ENCODE results near the gene CAMKK2.
"Not testable (repeated sequence)": the region's sequence is repeated elsewhere in the genome, so short reads cannot be mapped to it uniquely, and the experiment has no call there.

The CAMKK2 gene

DNA sequence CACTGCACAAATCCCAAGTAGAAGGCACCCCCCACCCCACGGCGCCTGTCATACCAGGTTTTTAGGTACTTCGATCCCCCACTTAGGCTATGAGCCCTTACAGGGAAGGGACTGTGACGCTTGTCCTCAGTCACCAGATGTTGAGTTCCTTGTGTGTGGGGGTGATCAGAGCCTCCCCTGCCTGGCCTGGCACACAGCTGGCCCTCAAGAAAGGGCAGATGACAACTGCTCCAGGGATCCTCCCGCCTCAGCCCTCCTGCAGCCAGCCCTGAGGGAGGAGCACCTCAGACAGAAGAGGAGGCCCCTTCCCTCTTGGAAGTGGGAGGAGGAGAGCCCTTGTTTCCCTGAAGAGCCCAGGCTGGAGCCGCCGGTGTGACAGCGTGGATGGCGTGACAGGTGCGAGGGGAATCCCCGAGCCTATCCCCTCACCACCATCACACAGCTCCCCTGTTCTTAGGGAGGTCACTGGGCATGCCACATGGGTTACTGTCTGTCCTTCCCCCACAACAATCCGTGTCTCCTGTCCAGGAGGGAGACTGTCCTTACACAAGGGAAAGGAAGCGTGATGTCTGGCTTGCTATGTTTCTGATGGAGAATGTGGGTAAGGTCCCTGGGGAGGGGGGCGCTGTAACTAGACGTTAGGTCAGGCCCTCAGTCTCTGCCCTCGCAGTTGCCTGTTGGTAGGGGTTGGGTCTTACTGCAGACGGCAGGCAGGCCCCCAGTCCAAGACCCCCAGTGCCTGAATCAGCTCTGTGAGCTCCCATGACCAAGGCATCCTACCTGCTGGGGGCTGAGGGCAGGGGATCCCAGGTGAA is 55.1 kb downstream of the CAMKK2 start:
- DNase-seq, result no peak

DNA sequence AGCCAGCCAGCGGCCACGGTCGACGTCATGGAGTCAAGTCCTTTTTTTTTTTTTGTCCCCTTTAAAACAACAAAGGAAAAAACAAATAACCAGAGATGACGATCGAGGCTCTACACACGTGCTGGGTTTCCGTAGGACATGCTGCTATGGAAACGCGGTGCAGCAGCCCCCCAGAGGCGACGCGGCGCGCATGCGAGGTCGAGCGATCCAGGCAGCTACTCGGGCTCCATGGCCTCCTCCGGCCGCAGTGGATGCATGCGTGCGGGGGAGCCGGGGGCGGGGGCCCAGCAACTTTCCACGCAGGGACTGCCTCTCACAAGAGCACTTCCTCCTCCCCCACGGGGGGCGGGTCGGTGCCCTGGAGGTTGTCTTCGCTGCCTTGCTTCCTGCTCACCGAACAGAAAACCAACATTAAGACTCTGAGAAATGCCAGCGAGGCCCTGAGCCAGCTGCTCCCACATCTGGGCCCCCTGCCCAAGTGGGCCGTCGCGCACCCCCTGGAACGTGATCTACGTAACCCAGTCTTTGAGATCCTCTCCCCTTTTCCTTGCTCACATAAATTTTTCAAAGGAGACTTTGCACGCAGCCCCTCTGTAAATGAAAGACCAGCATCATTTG is 55.9 kb downstream of the CAMKK2 start:
- DNase-seq, result no peak

DNA sequence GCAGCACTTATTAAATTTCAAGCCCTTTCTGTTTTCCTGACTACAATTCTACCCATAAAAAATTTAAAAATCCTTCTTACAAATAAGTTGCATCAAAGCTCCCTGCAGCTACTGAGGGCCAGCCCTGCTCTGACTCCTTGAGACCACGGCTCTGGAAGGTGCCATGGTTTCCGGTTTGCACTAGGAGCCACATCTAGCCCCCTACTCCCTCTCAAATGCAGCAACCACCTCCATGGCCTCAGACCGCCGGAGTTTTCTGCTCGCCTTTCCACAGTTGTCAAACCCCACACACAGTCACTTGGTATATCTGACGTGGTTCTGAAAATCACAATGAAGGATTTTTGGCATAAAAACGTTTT is 56.5 kb downstream of the CAMKK2 start:
- no peak for DNase-seq

DNA sequence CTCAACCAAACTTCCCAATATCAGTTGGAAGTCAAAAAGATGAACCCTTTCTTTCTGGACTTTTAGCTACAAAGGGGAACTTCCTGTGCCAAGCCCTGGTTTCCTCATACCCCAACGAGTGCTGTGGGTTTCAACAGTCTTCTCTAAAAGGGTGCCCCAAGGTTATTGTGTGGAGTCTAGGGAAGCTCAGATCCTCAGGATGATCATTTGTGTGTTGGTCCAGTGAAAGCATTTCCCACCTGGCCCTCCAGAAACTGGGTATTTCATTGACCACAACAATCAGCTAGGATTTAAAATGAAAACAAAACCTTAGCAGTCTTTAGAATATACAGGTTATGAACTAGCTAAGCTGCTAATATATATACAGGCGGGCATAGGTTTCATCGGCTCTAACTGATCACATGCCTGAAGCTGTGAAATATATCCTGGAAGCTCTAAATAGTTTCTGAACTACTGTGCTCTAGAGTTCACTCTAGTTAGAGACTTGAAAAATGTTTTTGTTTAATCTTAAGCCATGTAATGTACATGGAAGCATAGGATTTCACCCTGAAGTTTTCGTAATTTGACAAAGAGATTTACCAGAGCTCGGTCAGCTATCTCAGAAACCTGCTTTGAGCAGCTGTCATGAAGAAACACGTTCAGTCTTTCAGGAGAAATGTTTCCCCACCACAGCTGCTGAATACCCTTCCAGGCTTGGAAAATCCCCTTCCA is 57.0 kb downstream of the CAMKK2 start:
- no peak for DNase-seq

DNA sequence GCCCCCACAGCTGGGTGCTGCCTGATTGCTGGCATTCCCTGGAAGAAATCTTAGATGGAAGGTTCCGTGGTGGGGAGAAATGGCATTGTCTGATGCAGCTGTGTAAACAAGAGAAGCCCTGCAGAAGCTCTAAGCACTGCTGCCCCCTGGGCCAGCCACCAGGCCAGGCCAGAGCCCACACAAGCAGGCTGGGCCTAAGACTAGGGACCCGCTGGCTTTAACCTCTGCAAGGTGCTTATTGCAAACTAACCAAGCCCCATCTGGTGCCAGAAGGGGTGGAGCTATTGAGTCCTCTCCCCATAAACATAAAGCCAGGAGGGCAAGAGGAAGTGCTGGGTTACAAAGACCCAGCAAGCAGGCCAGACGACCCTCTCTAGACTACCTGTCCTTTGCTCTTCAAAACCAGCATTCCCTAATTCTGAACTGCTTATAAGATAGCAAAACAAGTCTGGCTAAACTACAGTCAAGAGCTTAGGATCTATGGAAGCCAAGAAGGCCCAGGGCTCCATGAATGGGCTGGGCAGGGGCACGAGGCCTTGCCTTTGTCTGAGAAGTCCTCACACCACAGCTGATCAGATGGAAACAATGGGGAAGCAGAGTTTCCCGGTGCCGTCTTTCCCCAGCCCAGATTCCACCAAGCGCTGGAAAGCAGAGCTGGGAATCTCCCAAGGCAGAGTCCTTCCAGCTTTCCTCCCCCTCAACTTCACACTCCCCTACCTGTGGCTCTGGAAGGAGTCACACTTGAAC is 57.7 kb downstream of the CAMKK2 start:
- no peak for DNase-seq

DNA sequence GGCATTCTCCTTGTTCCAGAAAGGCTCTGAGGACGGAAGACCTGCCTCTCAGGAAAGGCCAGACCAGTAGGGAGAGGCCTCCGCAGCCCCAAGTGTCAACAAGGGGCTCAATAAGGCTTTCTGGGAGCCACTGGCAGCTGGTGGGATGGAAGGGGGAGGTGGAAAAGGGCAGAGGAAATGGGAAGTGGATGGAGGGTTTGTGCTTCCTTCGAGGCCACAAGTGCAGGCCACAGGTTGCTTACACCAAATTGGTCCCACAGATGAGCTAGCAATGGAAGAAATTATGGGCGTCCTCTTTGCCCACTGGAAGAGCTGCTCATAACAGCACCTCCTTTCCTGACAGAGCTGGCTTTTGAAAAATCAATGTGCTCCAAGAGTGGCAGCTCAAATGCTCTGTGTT is 58.4 kb downstream of the CAMKK2 start:
- DNase-seq, result no peak

DNA sequence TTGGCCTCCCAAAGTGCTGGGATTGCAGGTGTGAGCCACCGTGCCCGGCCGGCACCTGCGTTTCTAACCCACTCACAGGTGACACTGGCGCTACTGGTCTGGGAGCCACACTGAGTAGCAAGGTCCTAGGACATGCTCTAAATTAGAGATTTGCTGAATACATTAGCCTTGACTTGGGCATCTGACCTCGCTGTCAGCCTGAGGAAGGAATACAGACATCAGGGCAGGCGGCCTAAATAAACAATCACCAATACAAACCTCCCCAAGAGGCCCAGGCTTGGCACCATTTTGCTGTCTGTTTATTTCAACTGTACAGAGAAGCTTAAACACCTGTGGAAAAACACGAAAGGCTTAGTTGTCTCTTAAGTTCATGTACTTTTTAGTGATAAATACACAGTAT is 59.1 kb downstream of the CAMKK2 start:
- DNase-seq, result no peak

DNA sequence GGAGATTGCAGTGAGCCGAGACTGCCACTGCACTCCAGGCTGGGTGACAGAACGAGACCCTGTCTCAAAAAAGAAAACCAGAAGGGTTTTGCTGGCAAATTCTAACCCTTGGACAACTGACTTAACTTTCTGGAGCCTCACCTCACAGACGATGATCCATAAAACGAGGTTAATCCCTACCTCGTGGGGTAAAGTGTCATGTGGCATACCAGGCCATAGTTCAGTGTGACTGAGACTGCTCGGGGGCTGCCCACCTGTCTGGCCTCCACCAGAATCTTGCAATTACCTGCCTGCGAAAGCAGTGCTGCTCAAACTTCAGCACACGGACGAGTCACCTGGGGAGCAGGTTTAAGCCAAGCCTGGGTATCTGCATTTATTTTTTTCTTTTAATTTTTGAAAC is 59.7 kb downstream of the CAMKK2 start:
- DNase-seq, result no peak

DNA sequence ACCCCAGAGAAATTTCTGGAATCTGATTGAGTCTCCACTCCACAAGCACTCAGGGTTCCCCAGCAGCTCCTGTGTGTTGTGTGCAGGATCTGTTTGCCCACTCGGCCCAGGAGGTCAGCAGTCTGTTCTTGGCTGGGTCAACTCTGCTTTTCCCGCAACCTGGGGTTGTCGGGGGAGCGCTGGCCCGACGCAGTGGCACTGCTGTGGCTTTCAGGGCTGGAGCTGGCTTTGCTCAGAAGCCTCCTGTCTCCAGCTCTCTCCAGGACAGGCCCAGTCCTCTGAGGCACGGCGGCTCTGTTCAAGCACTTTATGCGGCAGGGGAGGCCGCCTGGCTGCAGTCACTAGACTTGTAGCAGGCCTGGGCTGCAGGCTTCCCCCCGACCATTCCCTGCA is 62.9 kb downstream of the CAMKK2 start:
- DNase-seq, result no peak

DNA sequence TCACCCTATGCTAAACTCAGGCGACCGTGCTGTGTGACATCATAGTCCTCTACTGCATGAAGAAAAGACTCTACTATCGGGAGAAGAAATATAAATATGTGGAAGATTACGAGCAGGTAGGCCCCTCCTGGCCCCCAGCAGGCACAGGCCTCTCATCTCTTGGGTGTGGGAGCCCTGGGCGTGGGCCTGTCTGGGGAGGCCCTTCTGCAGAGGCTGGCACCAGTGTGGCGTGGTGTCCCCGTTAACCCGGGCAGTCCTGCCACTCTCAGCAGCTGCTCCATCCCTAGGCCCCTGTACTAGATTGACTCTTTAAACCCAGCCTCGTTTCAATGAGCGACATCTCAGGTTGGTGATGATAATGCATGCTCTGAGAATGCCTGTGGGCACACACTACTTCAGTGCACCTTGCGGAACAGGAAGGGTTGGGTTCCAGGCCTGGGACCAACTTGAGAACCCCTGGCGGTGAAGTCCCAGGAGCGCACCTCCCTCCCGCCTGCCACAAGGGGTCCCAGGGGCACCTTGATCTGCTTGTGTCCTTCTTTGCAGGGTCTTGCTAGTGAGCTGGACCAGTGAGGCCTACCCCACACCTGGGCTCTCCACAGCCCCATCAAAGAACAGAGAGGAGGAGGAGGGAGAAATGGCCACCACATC is 63.4 kb downstream of the CAMKK2 start:
- no peak for DNase-seq

DNA sequence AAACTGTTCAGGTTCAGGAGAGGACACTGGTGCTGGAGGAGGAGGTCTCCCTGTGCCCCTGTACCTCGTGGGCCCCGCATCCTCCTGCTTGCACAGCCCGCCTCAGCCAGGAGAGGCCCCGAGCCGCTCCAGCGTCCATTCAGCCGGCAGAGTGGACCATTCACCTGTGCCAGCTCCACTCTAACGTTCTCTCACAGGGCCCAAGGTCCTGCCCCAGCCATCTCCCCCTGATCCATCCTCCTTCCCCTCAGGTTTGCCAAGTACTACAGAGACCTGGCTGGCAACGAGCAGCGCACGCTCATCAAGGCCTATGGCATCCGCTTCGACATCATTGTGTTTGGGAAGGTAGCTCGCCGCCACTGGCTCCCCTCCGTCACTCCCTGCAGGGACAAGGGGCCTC is 64.3 kb downstream of the CAMKK2 start:
- DNase-seq, result no peak

DNA sequence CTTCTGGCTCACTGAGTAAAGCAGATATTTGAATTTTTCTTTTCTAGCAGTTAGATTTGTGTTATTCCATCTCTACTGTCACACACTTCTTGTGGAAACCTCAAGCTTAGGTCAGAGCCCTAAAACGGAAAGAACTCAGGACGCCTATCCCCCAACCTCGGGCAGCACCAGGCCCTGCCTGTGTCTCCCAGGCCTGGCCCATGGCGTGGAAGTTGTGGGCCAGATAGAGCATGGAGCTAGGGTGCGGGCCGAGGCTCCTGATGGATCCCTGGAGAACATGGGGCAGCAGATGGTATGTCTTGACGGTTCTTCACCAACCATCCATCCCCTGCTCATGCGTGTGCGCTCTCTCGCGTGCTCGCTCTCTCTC is 66.0 kb downstream of the CAMKK2 start:
- DNase-seq, result no peak

DNA sequence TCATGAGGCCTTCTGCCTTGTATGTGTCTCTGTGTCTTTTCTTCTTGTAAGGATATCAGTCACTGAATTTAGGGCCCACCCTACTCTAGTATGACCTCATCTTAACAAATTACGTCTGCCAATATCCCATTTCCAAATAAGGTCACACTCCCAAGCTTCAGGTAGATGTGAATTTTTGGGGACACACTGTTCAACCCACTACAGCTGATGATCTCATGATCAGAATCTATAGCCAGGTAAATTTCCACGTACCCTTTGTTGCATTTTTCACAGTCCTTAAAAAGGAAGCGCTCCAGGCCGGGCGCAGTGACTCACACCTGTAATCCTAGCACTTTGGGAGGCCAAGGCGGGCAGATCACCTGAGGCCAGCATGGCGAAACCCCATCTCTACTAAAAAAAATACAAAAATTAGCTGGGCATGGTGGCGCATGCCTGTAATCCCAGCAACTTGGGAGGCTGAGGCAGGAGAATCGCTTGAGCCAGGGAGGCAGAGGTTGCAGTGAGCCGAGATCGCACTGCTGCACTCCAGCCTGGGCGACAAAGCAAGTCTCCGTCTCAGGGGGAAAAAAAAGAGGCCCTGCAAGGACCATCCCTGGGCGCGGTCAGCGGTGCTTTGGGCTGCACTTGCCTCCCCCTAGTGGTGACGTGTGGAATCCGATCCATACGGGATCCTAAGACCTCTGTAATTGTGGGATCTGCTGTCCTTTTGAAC is 66.5 kb downstream of the CAMKK2 start:
- DNase-seq, result peak; percentile 77

DNA sequence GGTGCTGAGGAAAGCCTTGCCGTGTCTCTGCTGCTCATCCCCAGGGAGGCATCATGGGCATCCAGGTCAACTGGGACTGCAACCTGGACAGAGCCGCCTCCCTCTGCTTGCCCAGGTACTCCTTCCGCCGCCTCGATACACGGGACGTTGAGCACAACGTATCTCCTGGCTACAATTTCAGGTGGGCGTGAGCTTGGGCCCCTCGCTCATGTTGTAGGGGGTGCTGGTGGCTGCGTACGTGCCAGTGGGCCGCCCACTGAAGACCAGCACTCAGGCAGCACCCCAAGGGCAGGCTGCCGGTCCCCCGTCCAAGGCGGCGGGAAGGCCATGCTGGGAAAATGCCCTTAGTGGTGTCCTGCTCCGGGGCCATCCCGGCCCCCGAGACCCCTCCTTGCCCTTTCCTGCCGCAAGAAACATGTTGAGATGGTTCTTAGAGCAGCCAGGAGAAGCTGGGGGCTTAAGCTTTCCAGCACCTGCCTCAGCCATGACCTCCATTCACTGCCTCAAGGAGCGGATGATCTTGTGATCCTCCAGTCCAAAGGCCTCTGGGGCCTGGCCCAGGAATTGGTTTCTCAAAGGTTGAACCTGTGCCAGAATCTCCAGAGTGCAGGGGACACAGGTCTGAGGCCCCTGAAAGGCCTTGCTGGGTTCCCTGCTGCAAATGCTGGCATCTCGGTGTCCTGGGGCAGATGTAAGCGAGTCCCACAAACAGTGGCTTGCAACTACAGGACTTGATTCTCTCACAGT is 67.4 kb downstream of the CAMKK2 start:
- DNase-seq, result no peak

DNA sequence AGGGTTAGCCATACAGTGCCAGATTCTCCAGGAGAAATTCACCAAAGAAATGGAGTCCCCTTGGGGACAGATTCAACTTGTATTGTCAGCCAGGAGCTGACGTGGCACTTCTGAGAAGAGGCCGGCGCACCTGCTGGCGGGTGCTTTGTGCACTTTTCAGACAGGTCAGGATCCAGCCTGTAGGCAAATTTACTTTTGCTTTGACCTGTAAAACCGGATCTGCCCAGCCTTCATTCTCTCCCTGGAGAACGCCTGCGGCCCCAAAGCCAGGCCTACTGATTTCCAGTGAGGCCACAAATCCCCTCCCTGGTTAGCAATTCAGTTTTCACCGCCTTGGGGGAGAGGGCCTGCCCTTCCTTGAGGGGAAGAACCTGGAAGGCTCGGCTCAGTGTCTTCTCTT is 69.2 kb downstream of the CAMKK2 start:
- DNase-seq, result no peak

DNA sequence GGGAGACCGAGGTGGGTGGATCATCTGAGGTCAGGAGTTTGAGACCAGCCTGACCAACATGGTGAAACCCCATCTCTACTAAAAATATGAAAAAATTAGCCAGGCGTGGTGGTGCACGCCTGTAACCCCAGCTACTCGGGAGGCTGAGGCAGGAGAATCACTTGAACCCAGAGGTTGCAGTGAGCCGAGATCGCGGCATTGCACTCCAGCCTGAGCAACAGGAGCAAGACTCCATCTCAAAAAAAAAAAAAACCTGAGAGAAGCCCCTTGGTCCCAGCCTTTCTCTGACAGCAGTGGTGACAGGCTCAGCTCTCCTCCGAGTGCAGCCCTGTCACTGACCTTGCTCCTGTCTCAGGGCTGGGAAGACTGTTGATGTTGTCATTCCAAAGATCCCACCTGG is 69.6 kb downstream of the CAMKK2 start:
- not testable (repeated sequence) for DNase-seq

DNA sequence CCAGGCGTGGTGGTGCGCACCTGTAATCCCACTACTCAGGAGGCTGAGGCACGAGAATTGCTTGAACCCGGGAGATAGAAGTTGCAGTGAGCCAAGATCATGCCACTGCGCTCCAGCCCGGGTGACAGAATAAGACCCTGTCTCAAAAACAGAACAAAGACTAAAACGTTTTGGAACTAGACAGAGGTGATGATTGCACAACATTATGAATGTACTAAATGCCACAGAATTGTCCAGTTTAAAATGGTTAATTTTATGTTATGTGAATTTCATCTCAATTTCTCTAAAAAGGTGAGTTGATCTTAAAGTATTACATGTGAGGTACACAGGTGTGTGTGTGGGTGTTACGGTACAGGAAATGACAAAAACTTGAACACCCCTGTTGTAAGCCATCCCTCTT is 70.1 kb downstream of the CAMKK2 start:
- DNase-seq, result no peak

DNA sequence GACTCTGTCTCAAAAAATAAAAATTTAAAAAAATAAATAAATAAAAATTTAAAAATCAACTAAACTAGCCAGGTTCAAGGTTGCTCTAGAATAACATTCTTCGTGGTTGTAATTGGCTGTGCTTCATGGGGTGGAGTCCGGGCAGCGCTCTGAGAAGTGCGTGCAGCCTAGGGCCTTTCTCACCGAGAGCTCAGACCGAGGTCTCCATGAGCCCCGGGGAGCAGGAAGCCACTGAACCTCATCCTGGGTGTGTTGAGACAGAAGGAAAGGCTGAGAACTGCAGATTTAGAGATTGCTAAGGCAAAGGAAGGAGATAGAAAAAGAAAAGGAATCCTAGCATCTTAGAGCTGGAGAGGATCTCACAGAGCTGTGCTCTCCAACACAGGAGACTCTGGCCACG is 71.9 kb downstream of the CAMKK2 start:
- DNase-seq, result no peak

DNA sequence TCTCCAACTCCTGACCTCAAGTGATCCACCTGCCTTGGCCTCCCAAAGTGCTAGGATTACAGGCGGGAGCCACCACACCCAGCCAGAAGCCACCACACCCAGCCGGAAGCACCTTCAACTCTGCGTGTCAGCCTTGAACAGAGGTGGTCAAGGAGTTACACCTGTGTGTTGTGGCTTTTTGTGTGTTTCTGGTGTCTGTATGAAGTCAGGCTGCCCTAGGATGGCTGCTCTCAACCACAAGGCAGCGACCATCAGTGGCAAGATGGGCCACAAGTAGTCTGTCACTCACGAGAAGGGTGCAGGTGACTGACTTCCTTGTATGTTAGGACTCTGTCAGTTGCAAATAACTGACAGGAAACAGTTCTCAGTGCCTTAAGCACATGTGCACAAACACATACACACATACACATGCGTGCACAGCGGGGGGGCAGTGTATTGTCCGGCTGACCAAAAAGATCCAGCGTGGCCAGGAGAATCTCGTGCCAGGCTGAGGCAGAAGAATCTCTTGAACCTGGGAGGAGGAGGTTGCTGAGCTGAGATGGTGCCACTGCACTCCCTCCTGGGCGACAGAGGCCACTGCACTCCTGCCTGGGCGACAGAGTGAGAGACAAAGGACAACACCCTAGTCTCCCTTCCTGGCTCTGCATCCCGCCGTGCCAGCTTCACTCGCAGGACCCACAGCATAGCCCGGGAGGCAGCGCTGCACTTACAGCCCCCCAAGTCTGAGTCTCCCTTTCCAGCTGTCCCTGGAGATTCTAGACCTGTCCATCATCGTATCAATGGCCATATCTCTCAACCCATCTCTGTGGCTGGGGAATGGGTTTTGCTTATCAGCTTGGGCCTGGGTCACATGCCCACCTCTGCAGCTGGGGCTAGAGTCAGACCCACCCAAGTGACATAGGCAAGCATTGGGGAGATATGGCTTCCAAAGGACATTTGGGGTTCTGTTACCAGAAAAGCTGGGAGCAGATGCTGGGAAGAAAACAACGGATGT is 72.9 kb downstream of the CAMKK2 start:
- DNase-seq, result peak; percentile 13

DNA sequence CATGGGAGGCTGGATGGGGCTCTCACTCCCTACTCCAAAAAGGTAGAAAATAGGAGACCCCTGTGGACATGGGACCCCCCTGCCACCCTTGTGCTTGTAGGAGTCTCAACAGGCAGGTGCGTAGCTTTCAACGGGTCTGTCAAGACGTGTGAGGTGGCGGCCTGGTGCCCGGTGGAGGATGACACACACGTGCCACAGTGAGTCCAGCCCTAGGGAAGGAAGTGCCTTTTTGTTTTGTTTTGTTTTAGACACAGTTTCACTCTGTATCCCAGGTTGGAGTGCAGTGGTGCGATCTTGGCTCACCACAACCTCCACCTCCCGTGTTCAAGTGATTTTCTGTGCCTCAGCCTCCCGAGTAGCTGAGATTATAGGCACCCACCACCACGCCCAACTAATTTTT is 73.7 kb downstream of the CAMKK2 start:
- DNase-seq, result no peak

Data from EL (cell line).